H1 (cell line): ENCODE measurements around the gene LEMD1. TPM values are rescaled to one million over a fixed set of nuclear protein-coding genes. Genes with fewer than 3 reads are reported as not detected.

ENCODE experiments used
- CTCF ChIA-PET: fragments of 300-600 bp; sonication (Branson Sonifier 250); formaldehyde crosslinking; loops from one replicate; lab custom pipeline; 2021; ENCODE audit not compliant: partially characterized antibody; lab: Charles Lee
- POLR2A ChIA-PET: fragments of 300-600 bp; sonication (Branson Sonifier 250); formaldehyde crosslinking; loops from one replicate; lab custom pipeline; 2021; ENCODE audit warnings: inconsistent platforms; ENCODE audit not compliant: partially characterized antibody; lab: Charles Lee
- DNase-seq, 2 experiments: peaks; one replicate each; pipeline versions ENCODE4 v3.0.0 to v3.0.0-alpha.2; 2010 to 2022; ENCODE audit warnings: low spot score in 2 of 2, low read depth in 1 of 2, mixed read lengths in 1 of 2
- FAIRE-seq: peaks from 2 replicates; lab custom pipeline; 2011; peaks lifted over from hg19 to GRCh38; lab: Jason Lieb, UNC
- H2AFZ ChIP-seq: 2 replicates; pipeline ENCODE4 v1.8.1; 2012; ENCODE audit warnings: low read length, inconsistent platforms
- H2AK5ac ChIP-seq: 2 replicates; pipeline ENCODE4 v1.6.1; 2013; ENCODE audit warnings: low read depth, low read length
- H2BK120ac ChIP-seq: replicated peaks from 2 replicates; pipeline ENCODE3; 2013; ENCODE audit warnings: low read depth, low read length, inconsistent platforms
- H2BK12ac ChIP-seq: 2 replicates; pipeline ENCODE4 v1.6.1; 2013; ENCODE audit warnings: low read depth, low read length
- H2BK15ac ChIP-seq: 2 replicates; pipeline ENCODE4 v1.6.1; 2013; ENCODE audit warnings: low read length
- H2BK20ac ChIP-seq: 2 replicates; pipeline ENCODE4 v1.6.1; 2013; ENCODE audit warnings: low read length
- H2BK5ac ChIP-seq: 2 replicates; pipeline ENCODE4 v1.6.1; 2013; ENCODE audit warnings: low read depth, low read length
- H3K14ac ChIP-seq: 2 replicates; pipeline ENCODE4 v1.6.1; 2013; ENCODE audit warnings: inconsistent platforms; ENCODE audit not compliant: insufficient read length
- H3K18ac ChIP-seq: 2 replicates; pipeline ENCODE4 v1.6.1; 2013; ENCODE audit warnings: low read length; ENCODE audit errors: extremely low read depth
- H3K23ac ChIP-seq: 2 replicates; pipeline ENCODE4 v1.6.1; 2013; ENCODE audit warnings: inconsistent platforms; ENCODE audit not compliant: insufficient read length
- H3K23me2 ChIP-seq: 2 replicates; pipeline ENCODE4 v1.6.1; 2013; ENCODE audit warnings: low read depth, low read length
- H3K27ac ChIP-seq: 2 replicates; pipeline ENCODE4 v1.6.1; 2011; ENCODE audit warnings: low read depth, low read length, inconsistent platforms
- H3K27me3 ChIP-seq, 4 experiments: replicated peaks in 1 of 4; 1 replicate in 1 of 4; 2 replicates in 3 of 4; pipeline versions ENCODE4 v1.6.1 to v1.8.1; 2011 to 2013; ENCODE audit warnings: low read length in 3 of 4, mild to moderate bottlenecking in 3 of 4, inconsistent platforms in 2 of 4, mixed read lengths in 2 of 4, moderate library complexity in 1 of 4; ENCODE audit not compliant: control insufficient read depth in 3 of 4, insufficient read depth in 3 of 4; ENCODE audit errors: extremely low read depth in 1 of 4
- H3K36me3 ChIP-seq, 4 experiments: 2 replicates each; pipeline versions ENCODE4 v1.6.1 to v1.8.1; 2011 to 2013; ENCODE audit warnings: mild to moderate bottlenecking in 4 of 4, low read length in 3 of 4, moderate library complexity in 2 of 4, control low read depth in 1 of 4, inconsistent platforms in 1 of 4; ENCODE audit not compliant: insufficient read depth in 4 of 4, control insufficient read depth in 2 of 4
- H3K4ac ChIP-seq: replicated peaks from 2 replicates; pipeline ENCODE3; 2013; ENCODE audit warnings: low read length, low read depth, mixed read lengths, inconsistent platforms; ENCODE audit not compliant: insufficient read length
- H3K4me1 ChIP-seq, 4 experiments: replicated peaks in 1 of 4; 1 replicate in 1 of 4; 2 replicates in 3 of 4; pipeline versions ENCODE4 v1.6.1 to v1.8.1; 2011 to 2013; ENCODE audit warnings: low read length in 3 of 4, inconsistent platforms in 2 of 4, mixed read lengths in 1 of 4; ENCODE audit not compliant: insufficient read depth in 4 of 4, control insufficient read depth in 3 of 4
- H3K4me2 ChIP-seq, 2 experiments: 2 replicates each; pipeline versions ENCODE4 v1.6.1 to v1.8.1; 2011 to 2013; ENCODE audit warnings: low read depth in 2 of 2, low read length in 2 of 2, control low read depth in 1 of 2, inconsistent platforms in 1 of 2, mild to moderate bottlenecking in 1 of 2; ENCODE audit not compliant: insufficient read depth in 1 of 2
- H3K4me3 ChIP-seq, 4 experiments: fragments of 200-600, 300-600 bp in 1 of 4; sonication (generic), shearing (Covaris generic), sonication (Bioruptor Twin) in 1 of 4; 2 replicates each; pipeline versions ENCODE4 v1.5.1 to v1.8.1; 2011 to 2016; ENCODE audit warnings: low read length in 4 of 4, low read depth in 3 of 4, control low read depth in 2 of 4, inconsistent platforms in 2 of 4, mild to moderate bottlenecking in 2 of 4, mixed read lengths in 1 of 4, moderate library complexity in 1 of 4; ENCODE audit not compliant: insufficient read depth in 2 of 4; ENCODE audit errors: extremely low read depth in 1 of 4
- H3K56ac ChIP-seq: replicated peaks from 2 replicates; pipeline ENCODE3; 2013; ENCODE audit warnings: low read depth, mild to moderate bottlenecking, mixed read lengths, low read length, inconsistent platforms; ENCODE audit not compliant: insufficient read length
- H3K79me1 ChIP-seq: 2 replicates; pipeline ENCODE4 v1.6.1; 2013; ENCODE audit warnings: low read depth, low read length, control low read depth
- H3K79me2 ChIP-seq, 2 experiments: 2 replicates each; pipeline versions ENCODE4 v1.6.1 to v1.8.1; 2012 to 2013; ENCODE audit warnings: low read length in 2 of 2, mild to moderate bottlenecking in 2 of 2, inconsistent platforms in 1 of 2; ENCODE audit not compliant: insufficient read depth in 2 of 2, control insufficient read depth in 1 of 2
- H3K9ac ChIP-seq, 4 experiments: replicated peaks in 1 of 4; 1 replicate in 1 of 4; 2 replicates in 3 of 4; pipeline versions ENCODE4 v1.6.1 to v1.8.1; 2011 to 2013; ENCODE audit warnings: low read depth in 3 of 4, low read length in 3 of 4, control low read depth in 2 of 4, mild to moderate bottlenecking in 2 of 4, moderate library complexity in 2 of 4, inconsistent platforms in 1 of 4; ENCODE audit errors: extremely low read depth in 1 of 4
- H3K9me3 ChIP-seq, 2 experiments: 2 replicates each; pipeline versions ENCODE4 v1.6.1 to v1.8.1; 2012 to 2013; ENCODE audit warnings: mild to moderate bottlenecking in 2 of 2, moderate library complexity in 2 of 2, control low read depth in 1 of 2, inconsistent platforms in 1 of 2, low read depth in 1 of 2, low read length in 1 of 2, mixed read lengths in 1 of 2; ENCODE audit not compliant: insufficient read depth in 2 of 2
- H4K20me1 ChIP-seq, 2 experiments: replicated peaks in 1 of 2; 2 replicates each; pipeline versions ENCODE3 to v1.8.1; 2011 to 2013; ENCODE audit warnings: inconsistent platforms in 2 of 2, low read length in 2 of 2, mild to moderate bottlenecking in 1 of 2; ENCODE audit not compliant: insufficient read depth in 2 of 2, control insufficient read depth in 1 of 2
- H4K5ac ChIP-seq: 2 replicates; pipeline ENCODE4 v1.6.1; 2013; ENCODE audit warnings: low read length, low read depth, mixed read lengths, inconsistent platforms; ENCODE audit not compliant: insufficient read length
- H4K8ac ChIP-seq: 2 replicates; pipeline ENCODE4 v1.8.0; 2013; ENCODE audit warnings: mild to moderate bottlenecking, moderate library complexity, low read length, inconsistent platforms; ENCODE audit not compliant: insufficient read depth; ENCODE audit errors: extremely low read depth
- H4K91ac ChIP-seq: replicated peaks from 2 replicates; pipeline ENCODE3; 2013; ENCODE audit warnings: low read length, mixed read lengths, inconsistent platforms; ENCODE audit not compliant: insufficient read length
- BCL11A ChIP-seq, 2 experiments: IDR thresholded peaks; one replicate each; pipeline ENCODE4 v1.6.1; 2011; ENCODE audit warnings: low read depth in 2 of 2, low read length in 2 of 2, mild to moderate bottlenecking in 2 of 2
- HDAC2 ChIP-seq, 2 experiments: fragments of 300-600 bp in 1 of 2; sonication (generic) in 1 of 2; IDR thresholded peaks; 2 replicates each; pipeline ENCODE4 v1.6.1; 2011 to 2012; ENCODE audit warnings: low read depth in 2 of 2, low read length in 2 of 2, mild to moderate bottlenecking in 2 of 2, moderate library complexity in 2 of 2, borderline replicate concordance in 1 of 2, inconsistent platforms in 1 of 2
- POLR2AphosphoS5 ChIP-seq: IDR thresholded peaks from 2 replicates; pipeline ENCODE4 v1.6.1; 2011; ENCODE audit warnings: low read depth, low read length
- SP4 ChIP-seq: IDR thresholded peaks from 2 replicates; pipeline ENCODE4 v1.6.1; 2012; ENCODE audit warnings: low read length, inconsistent platforms
- WGBS, 2 experiments: shearing (Covaris generic) in 1 of 2; methylation state at CpG; one replicate each; pipeline versions ENCODE4 v1.1.6 to v1.1.7; 2013 to 2015; ENCODE audit warnings: low lambda C conversion rate in 2 of 2, mixed read lengths in 2 of 2, inconsistent platforms in 1 of 2, low coverage in 1 of 2, missing lambda C conversion rate in 1 of 2; ENCODE audit not compliant: insufficient replicate concordance in 2 of 2, insufficient coverage in 1 of 2, insufficient read length in 1 of 2; ENCODE audit errors: extremely low coverage in 1 of 2, missing lambda C conversion rate in 1 of 2; 5-methylcytosine and 5-hydroxymethylcytosine counted together
- polyA plus RNA-seq, 7 experiments: library from polyadenylated mRNA; depleted of rRNA in 3 of 7; stranded (reverse) in 5 of 7; unstranded in 2 of 7; fragments of >200 nt in 5 of 7; fragments of 200-250 nt in 2 of 7; gene quantifications; 1 replicate in 5 of 7; 2 replicates in 1 of 7; 4 replicates in 1 of 7; pipeline versions ENCODE4 v1.2.1 to v1.2.3, GENCODE V29; 2011 to 2013; ENCODE audit warnings: missing spikeins in 2 of 7, mixed read lengths in 2 of 7
- total RNA-seq: library from RNA; stranded (reverse); fragmentation: NEBNext Ultra II Directional; extraction: Animal tissue kit (Norgen Biotek cat#: 25700); gene quantifications from 2 replicates; pipeline ENCODE4 v1.2.1, GENCODE V29; 2021

The LEMD1 gene
- total and polyA plus RNA-seq, 2 of the 8 experiments (the other 6 are each of a cell fraction or from before 2014, with no cell fraction given): 10.0 to 10.5 TPM

GRCh38 chr1:205376739-205377138 lies 45.1 kb downstream of the LEMD1 start:
- Histone ChIP-seq H3K4me1 (peaks cover 9 to 24% (median 19%) of the 10 kb centered on the region in 4 experiments; a peak in 5 of 7 replicates), H2AK5ac (no peak overlapping the region), H3K27ac (no peak overlapping the region), H3K9me3 (no peaks in the 10 kb centered on the region), H3K4me2 (no peak overlapping the region), H4K5ac (no peak overlapping the region), H4K91ac (no peak overlapping the region), H2BK15ac (no peak overlapping the region), H3K27me3 (no peaks in the 10 kb centered on the region), H3K56ac (no peak overlapping the region), H3K4me3 (no peak overlapping the region), H3K23me2 (no peaks in the 10 kb centered on the region), H3K36me3 (no peaks in the 10 kb centered on the region), H3K79me2 (no peaks in the 10 kb centered on the region), H2BK20ac (no peak overlapping the region), H2BK120ac (no peak overlapping the region), H4K20me1 (no peaks in the 10 kb centered on the region), H3K9ac (no peak overlapping the region), H3K79me1 (no peaks in the 10 kb centered on the region), H2BK12ac (no peak overlapping the region), H3K14ac (no peak overlapping the region), H2AFZ (no peak overlapping the region), H2BK5ac (no peak overlapping the region), H4K8ac (no peak overlapping the region), H3K18ac (no peak overlapping the region), H3K23ac (no peak overlapping the region), H3K4ac (no peak overlapping the region)
- POLR2A ChIA-PET: interaction anchor here (1.0 to 1.4 kb wide), 4 partner anchors 11 to 76 kb away, joined by 4 to 5 read pairs (median 4); no protein-coding TSS in a partner anchor
- WGBS, 2 experiments: 87% methylated on average over 4 of the region's 4 CpGs; no CpG with 5 or more reads in 1 of the 2 experiments
- CTCF ChIA-PET: interaction anchor here (0.6 to 14.6 kb wide), 17 partner anchors 8 to 313 kb away, joined by 3 to 207 read pairs (median 4); partner anchors contain the start of genes KLHDC8A and LEMD1
- FAIRE-seq (no peak), DNase-seq (peak in 1 of 2 experiments; percentile 41)
- TF ChIP-seq SP4: no peak
- no peak for TF ChIP-seq BCL11A (IDR thresholded peaks at IDR 0.05; ENCODE audit: low read depth in 2 of 2, low read length in 2 of 2)
- no peak for TF ChIP-seq HDAC2 (IDR thresholded peaks at IDR 0.05; ENCODE audit: borderline replicate concordance in 1 of 2, low read depth in 2 of 2, low read length in 2 of 2)
- TF ChIP-seq POLR2AphosphoS5: no peak
